Left colon (tissue), 2 donors: ENCODE data around the gene CEP57. TPM values are rescaled to one million over a fixed set of nuclear protein-coding genes. Genes with fewer than 3 reads are reported as not detected.
"Not testable (repeated sequence)": the region's sequence is repeated elsewhere in the genome, so short reads cannot be mapped to it uniquely, and the experiment has no call there.

Source experiments
- ATAC-seq: fragments of 200-7000 bp; cut with Tn5 transposase; one replicate; pipeline ENCODE4 v1.9.1; 2020; ENCODE audit warnings: mild to moderate bottlenecking, moderate library complexity
- DNase-seq, 2 donors: peaks; one replicate each; pipeline ENCODE4 v3.0.0-alpha.2; 2020
- intact Hi-C, 2 donors: fragments of 100-400 bp; cut with DNase I in 1 of 2; cut with micrococcal nuclease in 1 of 2; formaldehyde crosslinking; loops; one replicate each; pipeline versions ENCODE4 v1.11.2 to v1.14.0; 2022; cut with DNase I, micrococcal nuclease
- total RNA-seq, 2 donors: library from RNA; stranded (reverse); fragmentation: NEBNext Ultra II Directional; extraction: Animal tissue kit (Norgen Biotek cat#: 25700); gene quantifications; one replicate each; pipeline ENCODE4 v1.2.1, GENCODE V29; 2021
- donor health status: DM: no; HTN: no; CAD: no.
- donor health status: DM: yes; HTN: yes; CAD: no.

Gene CEP57
- total RNA-seq, 2 donors from 2014 or later = 29.4 to 31.7 TPM

DNA sequence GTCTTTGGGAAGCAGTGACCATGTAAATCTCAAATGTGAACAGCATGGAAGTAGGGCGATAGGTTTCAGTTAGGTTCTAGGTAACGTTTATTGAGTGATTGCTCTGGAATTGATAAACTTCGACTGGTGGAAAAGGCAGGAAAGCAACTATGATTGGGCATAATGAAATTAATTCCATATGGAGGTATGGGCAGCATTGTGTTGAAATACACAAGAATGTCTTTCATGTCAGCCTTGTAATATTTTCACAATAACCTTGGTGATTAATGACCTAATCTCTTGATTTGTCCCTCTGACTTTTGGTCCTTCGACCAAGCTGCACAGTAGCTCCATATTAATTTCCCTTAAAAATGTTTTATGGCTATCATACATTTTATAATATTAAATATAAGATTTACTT, 2.8 kb downstream of the CEP57 start:
- intact Hi-C loops = no loop called here
- ATAC-seq (no peak), DNase-seq (no peak)

GRCh38 chr11:95794086-95794485, 3.8 kb downstream of the CEP57 start:
- DNase-seq (no peak), ATAC-seq (no peak)
- intact Hi-C loops = no loop called here

DNA sequence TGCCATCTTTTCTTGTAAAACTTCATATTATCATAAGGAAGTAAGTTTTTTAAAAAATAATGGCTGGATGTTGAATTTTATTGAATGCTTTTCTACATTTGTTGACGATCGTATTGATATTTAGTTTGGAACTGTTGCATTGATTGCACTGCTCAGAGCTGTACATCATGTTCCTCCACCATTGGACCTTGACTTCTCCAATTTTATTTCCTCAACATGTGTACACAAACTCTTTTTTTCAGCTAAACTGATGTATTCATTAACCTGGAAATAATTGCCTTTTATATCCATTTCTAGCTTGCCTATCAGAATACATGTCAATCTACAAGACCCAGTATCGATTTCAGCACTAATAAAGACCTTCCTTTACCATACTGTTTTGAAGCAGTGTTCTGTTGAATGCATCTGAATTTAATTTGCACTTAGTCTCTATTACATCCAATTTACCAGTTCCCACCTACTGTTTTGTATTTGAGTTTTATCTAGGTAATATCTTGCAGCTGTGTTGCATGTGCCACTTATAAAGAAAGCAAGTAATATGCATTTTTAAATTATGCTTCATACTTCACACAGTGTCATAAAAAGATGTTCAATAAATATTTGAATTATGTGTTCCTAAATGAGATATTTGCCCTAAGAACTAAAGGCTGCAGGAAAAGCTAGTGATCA, 5.5 kb downstream of the CEP57 start:
- intact Hi-C loops = no loop called here
- DNase-seq (no peak), ATAC-seq (peak; percentile 45)

GRCh38 chr11:95796501-95796900, 6.2 kb downstream of the CEP57 start:
- ATAC-seq = no peak
- no peak for DNase-seq
- intact Hi-C loops = no loop called here

DNA sequence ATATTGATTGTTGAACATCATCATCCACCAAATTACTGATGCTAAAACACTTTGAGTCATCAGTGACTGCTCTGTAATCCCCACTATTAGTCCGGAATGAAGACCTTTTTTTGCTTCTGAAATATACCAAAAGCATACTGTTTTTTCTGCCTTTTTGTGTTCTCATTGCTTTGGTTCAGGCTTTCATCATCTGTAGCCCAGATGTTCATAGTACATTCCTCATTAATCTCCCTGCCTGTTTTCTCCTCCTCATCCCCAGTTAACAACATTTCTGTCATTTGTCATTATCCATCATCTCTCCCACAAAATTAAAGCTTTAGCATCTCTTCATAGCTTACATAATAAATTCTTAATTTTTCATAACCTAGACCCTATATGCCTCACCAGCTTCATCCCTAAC, 9.2 kb downstream of the CEP57 start:
- no peak for ATAC-seq
- no peak for DNase-seq
- intact Hi-C loops = no loop called here

DNA sequence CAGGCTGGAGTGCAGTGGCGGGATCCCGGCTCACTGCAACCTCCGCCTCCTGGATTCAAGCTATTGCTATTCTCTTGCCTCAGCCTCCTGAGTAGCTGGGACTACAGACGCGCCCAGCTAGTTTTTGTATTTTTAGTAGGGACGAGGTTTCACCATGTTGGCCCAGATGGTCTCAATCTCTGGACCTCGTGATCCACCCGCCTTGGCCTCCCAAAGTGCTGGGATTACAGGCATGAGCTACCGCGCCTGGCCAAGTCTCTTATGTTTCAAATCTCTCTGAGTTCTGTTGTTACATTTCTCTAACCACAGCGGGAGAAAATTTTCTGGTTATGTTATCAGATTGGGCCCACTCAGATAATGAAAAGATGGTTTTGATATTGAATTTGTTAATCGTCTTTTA, 10.1 kb downstream of the CEP57 start:
- intact Hi-C loops = no loop called here
- DNase-seq (no peak), ATAC-seq (no peak)

DNA sequence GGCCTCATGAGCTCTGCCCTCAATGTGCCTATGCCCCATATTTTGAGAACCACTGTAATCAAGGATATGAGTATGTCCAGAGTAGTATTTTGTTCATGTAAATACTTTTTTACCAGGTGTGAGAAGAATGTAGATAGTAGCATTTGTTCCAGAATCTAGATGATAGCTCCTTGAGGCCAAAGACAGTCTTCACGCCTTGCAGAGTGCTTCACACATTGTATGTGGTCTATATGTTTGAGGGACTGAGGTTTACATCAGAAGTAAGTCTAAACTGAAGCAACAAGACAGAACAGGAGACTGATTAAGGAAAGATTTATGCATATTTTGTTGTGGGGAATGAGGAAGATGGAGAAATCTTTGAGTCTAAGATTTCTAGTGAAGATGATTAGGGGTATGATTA, 12.5 kb downstream of the CEP57 start:
- DNase-seq (no peak), ATAC-seq (no peak)
- intact Hi-C loops = no loop called here

DNA sequence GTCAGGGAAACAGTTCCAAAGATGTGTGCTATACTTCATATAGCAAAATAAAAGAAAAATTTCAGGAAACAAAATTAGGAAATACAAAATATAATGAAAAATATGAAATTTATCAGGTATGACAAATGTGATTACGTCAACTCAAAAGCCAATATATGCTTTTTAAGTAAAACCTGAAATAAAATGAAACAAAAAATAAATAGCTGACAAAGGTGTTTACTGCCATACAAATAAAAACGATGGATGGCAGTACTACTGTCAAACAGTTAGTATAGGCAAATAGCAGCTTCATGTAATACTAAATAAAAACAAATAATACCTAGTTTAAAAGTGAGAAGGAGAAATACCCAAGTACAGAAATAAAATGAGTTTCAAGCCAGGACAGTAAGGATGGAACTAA, 13.7 kb downstream of the CEP57 start:
- intact Hi-C loops = no loop called here
- ATAC-seq (no peak), DNase-seq (no peak)

GRCh38 chr11:95805869-95806268, 15.6 kb downstream of the CEP57 start:
- intact Hi-C loops = no loop called here
- DNase-seq (no peak), ATAC-seq (no peak)

DNA sequence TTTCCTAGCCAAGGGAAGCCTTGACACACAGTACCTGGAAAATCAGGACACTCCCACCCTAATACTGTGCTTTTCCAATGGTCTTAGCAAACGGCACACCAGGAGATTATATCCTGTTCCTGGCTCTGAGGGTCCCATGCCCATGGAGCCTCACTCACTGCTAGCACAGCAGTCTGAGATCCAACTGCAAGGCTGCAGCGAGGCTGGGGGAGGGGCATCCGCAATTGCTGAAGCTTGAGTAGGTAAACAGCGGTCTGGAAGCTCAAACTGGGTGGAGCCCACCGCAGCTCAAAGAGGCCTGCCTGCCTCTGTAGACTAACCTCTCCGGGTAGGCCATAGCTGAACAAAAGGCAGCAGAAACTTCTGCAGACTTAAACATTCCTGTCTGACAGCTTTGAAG, 16.2 kb downstream of the CEP57 start:
- ATAC-seq, DNase-seq, intact Hi-C loops: not testable (repeated sequence)

DNA sequence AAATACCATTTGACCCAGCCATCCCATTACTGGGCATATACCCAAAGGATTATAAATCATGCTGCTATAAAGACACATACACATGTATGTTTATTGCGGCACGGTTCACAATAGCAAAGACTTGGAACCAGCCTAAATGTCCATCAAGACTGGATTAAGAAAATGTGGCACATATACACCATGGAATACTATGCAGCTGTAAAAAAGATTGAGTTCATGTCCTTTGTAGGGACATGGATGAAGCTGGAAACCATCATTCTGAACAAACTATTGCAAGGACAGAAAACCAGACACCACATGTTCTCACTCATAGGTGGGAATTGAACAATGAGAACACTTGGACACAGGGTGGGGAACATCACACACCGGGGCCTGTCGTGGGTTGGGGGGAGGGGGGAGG, 20.8 kb downstream of the CEP57 start:
- intact Hi-C loops, ATAC-seq, DNase-seq: not testable (repeated sequence)

DNA sequence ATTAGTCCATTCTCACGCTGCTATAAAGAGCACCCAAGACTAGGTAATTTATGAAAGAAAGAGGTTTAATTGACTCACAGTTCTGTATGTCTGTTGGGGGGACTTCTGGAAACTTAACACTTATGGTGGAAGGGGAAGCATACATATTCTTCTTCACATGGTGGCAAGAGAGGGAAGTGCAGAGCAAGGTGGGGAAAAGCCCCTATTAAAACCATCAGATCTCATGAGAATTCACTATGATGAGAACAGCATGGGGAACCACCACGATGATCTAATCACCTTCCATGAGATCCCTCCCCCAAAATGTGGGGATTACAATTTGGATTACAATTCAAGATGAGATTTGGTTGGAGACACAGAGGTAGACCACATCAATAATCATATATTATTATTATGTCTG, 25.7 kb downstream of the CEP57 start:
- DNase-seq = no peak
- no peak for ATAC-seq
- intact Hi-C loops = no loop called here

DNA sequence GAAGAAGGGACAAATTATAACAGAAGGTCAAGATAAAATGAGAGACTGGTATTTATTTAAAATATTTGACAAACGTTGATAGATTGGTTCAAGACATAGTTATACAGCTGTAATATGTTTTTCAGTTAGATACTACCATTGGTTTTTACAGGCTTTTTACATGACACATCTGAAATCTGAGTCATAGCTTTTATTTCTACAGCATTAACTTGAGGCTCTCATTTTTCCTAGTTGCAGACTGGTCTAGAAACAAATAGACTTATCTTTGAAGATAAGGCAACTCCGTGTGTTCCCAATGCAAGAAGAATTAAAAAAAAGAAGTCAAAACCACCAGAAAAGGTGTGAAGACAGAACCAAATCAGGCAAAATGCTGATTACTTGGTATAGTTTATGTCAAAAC, 31.3 kb downstream of the CEP57 start:
- DNase-seq = no peak
- ATAC-seq = no peak
- intact Hi-C loops = no loop called here

- no peak for DNase-seq
- intact Hi-C loops = no loop called here
- ATAC-seq = no peak
Observed at GRCh38 chr11:95827696-95828095, 37.4 kb downstream of the CEP57 start.

GRCh38 chr11:95829580-95830259, 39.4 kb downstream of the CEP57 start:
- intact Hi-C loops = loop anchor here in 1 of 2 donors (10.0 kb wide), 1 partner anchor 565 kb away; the partner anchor contains the start of gene JRKL
- no peak for DNase-seq
- no peak for ATAC-seq

DNA sequence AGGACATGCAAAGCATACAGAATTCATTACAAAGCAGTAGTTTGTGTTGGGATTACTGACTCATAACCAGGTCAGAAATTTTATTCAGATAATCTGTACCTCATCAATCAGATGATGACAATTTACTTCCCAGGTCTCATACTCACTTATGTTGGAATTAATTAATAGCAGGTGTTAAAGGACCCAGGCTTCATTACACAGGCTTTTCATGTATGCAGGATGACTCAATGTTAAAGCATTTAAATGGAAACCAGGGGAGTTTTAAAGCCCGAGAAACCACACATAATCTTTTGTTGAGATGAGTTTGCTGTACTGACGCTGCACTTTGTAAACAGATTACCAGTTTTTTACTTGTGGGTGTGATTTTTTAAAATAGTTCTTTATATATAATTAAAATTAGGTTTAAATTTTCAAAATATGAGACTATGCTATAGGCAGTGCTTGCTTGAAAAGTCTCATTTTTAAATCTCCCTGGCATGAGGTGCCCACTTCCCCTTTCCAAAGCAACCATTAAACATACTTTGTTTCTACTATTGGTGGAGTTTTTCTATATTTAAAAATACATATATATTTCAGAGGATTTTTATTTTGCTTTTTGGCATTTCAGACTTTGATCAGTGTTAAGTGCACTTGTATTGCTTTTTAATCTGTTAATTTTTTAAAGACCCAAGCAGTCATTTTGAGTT, 41.0 kb downstream of the CEP57 start:
- ATAC-seq (no peak), DNase-seq (no peak)
- intact Hi-C loops = loop anchor here in 1 of 2 donors (10.0 kb wide), 1 partner anchor 563 kb away; the partner anchor contains the start of gene JRKL

DNA sequence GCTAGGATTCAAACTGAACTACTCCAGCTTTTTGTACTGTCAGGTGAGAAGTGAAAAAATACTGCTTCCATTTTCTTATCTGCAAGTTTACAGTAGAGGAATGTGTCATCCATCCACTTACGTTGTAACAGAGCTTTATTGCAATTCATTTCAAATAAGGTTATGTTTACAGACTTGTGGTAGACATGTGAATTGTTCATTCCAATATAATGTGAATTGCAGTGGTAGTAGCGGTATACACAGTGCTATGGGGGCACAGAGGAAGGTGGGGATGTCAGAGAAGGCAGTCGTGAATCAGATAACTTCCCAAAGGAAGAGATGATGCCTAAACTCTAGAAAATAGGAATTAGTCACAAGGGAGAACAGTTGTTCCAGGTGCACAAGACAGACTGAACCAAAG, 42.5 kb downstream of the CEP57 start:
- intact Hi-C loops = loop anchor here in 1 of 2 donors (10.0 kb wide), 1 partner anchor 562 kb away; the partner anchor contains the start of gene JRKL
- peak; percentile 72 for ATAC-seq
- DNase-seq = no peak

- ATAC-seq = no peak
Observed at GRCh38 chr11:95833378-95833777, 43.1 kb downstream of the CEP57 start.

GRCh38 chr11:95835351-95835750, 45.1 kb downstream of the CEP57 start:
- intact Hi-C loops = loop anchor here in 1 of 2 donors (10.0 kb wide), 1 partner anchor 559 kb away; the partner anchor contains the start of gene JRKL
- no peak for ATAC-seq
- no peak for DNase-seq

More at GRCh38 chr11:95833378-95833777, 43.1 kb downstream of the CEP57 start:
- intact Hi-C loops = loop anchor here in 1 of 2 donors (10.0 kb wide), 1 partner anchor 561 kb away; the partner anchor contains the start of gene JRKL
- DNase-seq = no peak
